Left cardiac atrium (tissue), 4 donors: ENCODE measurements around the gene PICALM. TPM values are rescaled to one million over a fixed set of nuclear protein-coding genes. Genes with fewer than 3 reads are reported as not detected.
"Not testable (repeated sequence)": the region's sequence is repeated elsewhere in the genome, so short reads cannot be mapped to it uniquely, and the experiment has no call there.

ENCODE experiments used
- ATAC-seq, 2 donors: fragments of 200-7000 bp; cut with Tn5 transposase; one replicate each; pipeline ENCODE4 v1.9.1; 2020; ENCODE audit warnings: mild to moderate bottlenecking in 2 of 2, moderate library complexity in 2 of 2
- DNase-seq: peaks from one replicate; pipeline ENCODE4 v3.0.0-alpha.2; 2020
- intact Hi-C, 2 donors: fragments of 100-400 bp; cut with DNase I; formaldehyde crosslinking; loops; one replicate each; pipeline versions ENCODE4 v1.14.1 to v1.15.1; 2022 to 2023
- total RNA-seq, 2 donors: library from RNA; stranded (reverse); fragmentation: NEBNext Ultra II Directional; extraction: Animal tissue kit (Norgen Biotek cat#: 25700); gene quantifications; one replicate each; pipeline ENCODE4 v1.2.1, GENCODE V29; 2021
- donor health status: DM: no; HTN: yes; CAD: no.
- donor health status: DM: no; HTN: yes; CAD: no; lungs with severe emphysema.
- donor health status: DM: yes; HTN: yes; CAD: no.
- donor health status: Dilated cardiomyopathy.

The PICALM gene
- total RNA-seq, 2 donors from 2014 or later = 148 to 260 TPM

- DNase-seq = no peak
- intact Hi-C loops = no loop called here
- ATAC-seq = no peak
Measured at GRCh38 chr11:86014221-86014620, 54.7 kb downstream of the PICALM start.

GRCh38 chr11:86013713-86014112 lies 55.2 kb downstream of the PICALM start:
- ATAC-seq = no peak
- intact Hi-C loops = no loop called here
- DNase-seq = no peak

- intact Hi-C loops = no loop called here
- DNase-seq = no peak
- no peak for ATAC-seq
Measured at GRCh38 chr11:86011175-86011574, 57.7 kb downstream of the PICALM start.

GRCh38 chr11:86003654-86004053 lies 65.2 kb downstream of the PICALM start:
- intact Hi-C loops = no loop called here
- ATAC-seq (no peak), DNase-seq (no peak)

- DNase-seq (no peak), ATAC-seq (no peak)
- intact Hi-C loops = no loop called here
Measured at GRCh38 chr11:86002431-86002830, 66.5 kb downstream of the PICALM start.

GRCh38 chr11:85991508-85991907 lies 77.4 kb downstream of the PICALM start:
- no peak for ATAC-seq
- intact Hi-C loops = no loop called here

GRCh38 chr11:85989746-85990145 lies 79.1 kb downstream of the PICALM start:
- intact Hi-C loops = no loop called here
- ATAC-seq (no peak), DNase-seq (no peak)

More at GRCh38 chr11:85991508-85991907, 77.4 kb downstream of the PICALM start:
- DNase-seq = no peak

GRCh38 chr11:85988780-85989179 lies 80.1 kb downstream of the PICALM start:
- no peak for DNase-seq
- intact Hi-C loops = no loop called here
- ATAC-seq = no peak

GRCh38 chr11:85977751-85978160 lies 91.1 kb downstream of the PICALM start:
- no peak for DNase-seq
- peak in 1 of 2 donors; percentile 70 for ATAC-seq
- intact Hi-C loops = no loop called here

- intact Hi-C loops = no loop called here
- ATAC-seq (no peak), DNase-seq (no peak)
Measured at GRCh38 chr11:85976525-85976924, 92.4 kb downstream of the PICALM start.

- DNase-seq (no peak), ATAC-seq (peak in 1 of 2 donors; percentile 21)
- intact Hi-C loops = no loop called here
Measured at GRCh38 chr11:85974122-85974521, 94.8 kb downstream of the PICALM start.

- intact Hi-C loops = no loop called here
- no peak for ATAC-seq
Measured at GRCh38 chr11:85970593-85970992, 98.3 kb downstream of the PICALM start.

GRCh38 chr11:85967457-85967856 lies 101.4 kb downstream of the PICALM start:
- ATAC-seq (no peak), DNase-seq (no peak)
- intact Hi-C loops = no loop called here

More at GRCh38 chr11:85970593-85970992, 98.3 kb downstream of the PICALM start:
- DNase-seq = no peak

- ATAC-seq (no peak), DNase-seq (no peak)
- intact Hi-C loops = no loop called here
Measured at GRCh38 chr11:85965202-85965601, 103.7 kb downstream of the PICALM start.

GRCh38 chr11:85961930-85962363 lies 106.9 kb downstream of the PICALM start:
- no peak for DNase-seq
- intact Hi-C loops = no loop called here
- ATAC-seq = peak; percentile 26 to 68

- peak in 1 of 2 donors; percentile 11 for ATAC-seq
- intact Hi-C loops = no loop called here
- no peak for DNase-seq
Measured at GRCh38 chr11:85961130-85961529, 107.8 kb downstream of the PICALM start.

- ATAC-seq (no peak), DNase-seq (no peak)
- intact Hi-C loops = no loop called here
Measured at GRCh38 chr11:85960678-85961077, 108.2 kb downstream of the PICALM start.

GRCh38 chr11:85955531-85955930 lies 113.4 kb downstream of the PICALM start:
- peak; percentile 60 to 73 for ATAC-seq
- DNase-seq = no peak
- intact Hi-C loops = no loop called here

- intact Hi-C loops = no loop called here
- DNase-seq = no peak
- peak in 1 of 2 donors; percentile 11 for ATAC-seq
Measured at GRCh38 chr11:85953491-85954143, 115.3 kb downstream of the PICALM start.

- intact Hi-C loops, DNase-seq, ATAC-seq: not testable (repeated sequence)
Measured at GRCh38 chr11:85952108-85952485, 116.8 kb downstream of the PICALM start.

GRCh38 chr11:85951428-85952107 lies 117.3 kb downstream of the PICALM start:
- intact Hi-C loops = no loop called here
- DNase-seq (no peak), ATAC-seq (no peak)
